Hepatocyte (in vitro differentiated cells): ENCODE results near the gene OAS1. TPM values are rescaled to one million over a fixed set of nuclear protein-coding genes. Genes with fewer than 3 reads are reported as not detected.

Experiments
- DNase-seq: peaks from one replicate; pipeline ENCODE4 v3.0.0-alpha.2; 2016; ENCODE audit warnings: low spot score
- H2AFZ ChIP-seq: fragments of 200-600 bp; sonication (generic); 2 replicates; pipeline ENCODE4 v1.6.0; 2016; ENCODE audit warnings: antibody characterized with exemption, mild to moderate bottlenecking
- H3K27ac ChIP-seq: fragments of 200-600 bp; sonication (generic); 2 replicates; pipeline ENCODE4 v1.5.1; 2016; ENCODE audit warnings: mild to moderate bottlenecking
- H3K27me3 ChIP-seq: fragments of 200-600 bp; sonication (generic); 2 replicates; pipeline ENCODE4 v1.6.1; 2016
- H3K36me3 ChIP-seq: fragments of 200-600 bp; sonication (generic); replicated peaks from 2 replicates; pipeline ENCODE4 v1.5.1; 2016; ENCODE audit warnings: low read depth; ENCODE audit not compliant: insufficient read depth
- H3K4me1 ChIP-seq: fragments of 200-600 bp; sonication (generic); 2 replicates; pipeline ENCODE4 v1.5.1; 2016; ENCODE audit warnings: mild to moderate bottlenecking, moderate library complexity; ENCODE audit not compliant: insufficient read depth
- H3K4me2 ChIP-seq: fragments of 200-600 bp; sonication (generic); 2 replicates; pipeline ENCODE4 v1.6.0; 2016
- H3K4me3 ChIP-seq: fragments of 200-600 bp; sonication (generic); 2 replicates; pipeline ENCODE4 v1.5.1; 2016; ENCODE audit warnings: mild to moderate bottlenecking
- H3K79me2 ChIP-seq: fragments of 200-600 bp; sonication (generic); 2 replicates; pipeline ENCODE4 v1.6.0; 2017; ENCODE audit warnings: mild to moderate bottlenecking
- H3K9me2 ChIP-seq: fragments of 200-600 bp; sonication (generic); replicated peaks from 2 replicates; pipeline ENCODE4 v1.6.0; 2017; ENCODE audit warnings: mild to moderate bottlenecking; ENCODE audit not compliant: insufficient read depth
- H3K9me3 ChIP-seq: fragments of 200-600 bp; sonication (generic); 2 replicates; pipeline ENCODE4 v1.5.1; 2016; ENCODE audit warnings: low read depth, mild to moderate bottlenecking
- H4K20me1 ChIP-seq: fragments of 200-600 bp; sonication (generic); 2 replicates; pipeline ENCODE4 v1.6.0; 2016; ENCODE audit warnings: mild to moderate bottlenecking; ENCODE audit not compliant: insufficient read depth, poor library complexity, severe bottlenecking
- CTCF ChIP-seq: fragments of 200-600 bp; sonication (generic); IDR thresholded peaks from 2 replicates; pipeline ENCODE4 v1.5.1; 2016; ENCODE audit warnings: antibody characterized with exemption, mild to moderate bottlenecking; ENCODE audit not compliant: poor library complexity
- EZH2 ChIP-seq: fragments of 200-600 bp; sonication (generic); IDR thresholded peaks from 2 replicates; pipeline ENCODE4 v1.6.1; 2016; ENCODE audit warnings: antibody characterized with exemption, mild to moderate bottlenecking, borderline replicate concordance
- EZH2phosphoT487 ChIP-seq: fragments of 200-600 bp; sonication (generic); IDR thresholded peaks from one replicate; pipeline ENCODE4 v1.6.1; 2018; ENCODE audit warnings: antibody characterized with exemption, mild to moderate bottlenecking, low read depth, moderate library complexity; ENCODE audit not compliant: unreplicated experiment, severe bottlenecking
- WGBS: methylation state at CpG from one replicate; pipeline ENCODE4 v1.1.6; 2016; ENCODE audit warnings: low lambda C conversion rate; ENCODE audit errors: missing lambda C conversion rate; 5-methylcytosine and 5-hydroxymethylcytosine counted together
- polyA plus RNA-seq: library from polyadenylated mRNA; unstranded; fragments of >200 nt; fragmentation: Nextera tagmentation; extraction: Ambion mirVana; gene quantifications from 2 replicates; pipeline ENCODE4 v1.2.1, GENCODE V29; 2016
- total RNA-seq: library from RNA; depleted of rRNA; stranded (reverse); fragments of >200 nt; gene quantifications from 2 replicates; pipeline ENCODE4 v1.2.3, GENCODE V29; 2014

OAS1 gene
- total and polyA plus RNA-seq, 2 experiments from 2014 or later = 18.6 to 25.0 TPM

GRCh38 chr12:112869091-112869490 is 37.7 kb upstream of the OAS1 start:
- Histone ChIP-seq H3K4me1 (no peaks in the 10 kb centered on the region), H3K9me3 (no peaks in the 10 kb centered on the region), H3K4me3 (no peak overlapping the region), H3K36me3 (no peaks in the 10 kb centered on the region), H3K4me2 (no peak overlapping the region), H3K27me3 (peaks cover 35% of the 10 kb centered on the region), H3K9me2 (no peaks in the 10 kb centered on the region), H4K20me1 (no peaks in the 10 kb centered on the region), H3K27ac (no peak overlapping the region), H2AFZ (no peak overlapping the region), H3K79me2 (no peaks in the 10 kb centered on the region)
- no peak for TF ChIP-seq CTCF
- TF ChIP-seq EZH2 = no peak
- no peak for TF ChIP-seq EZH2phosphoT487
- 83% methylated on average over 2 of the region's 2 CpGs for WGBS
- DNase-seq = no peak

GRCh38 chr12:112869778-112870177 is 37.0 kb upstream of the OAS1 start:
- no peak overlapping the region for H3K27ac ChIP-seq
- H3K79me2 ChIP-seq = no peaks in the 10 kb centered on the region
- H3K36me3 ChIP-seq = no peaks in the 10 kb centered on the region
- H3K4me3 ChIP-seq = no peak overlapping the region
- TF ChIP-seq EZH2phosphoT487 (no peak), EZH2 (no peak)
- no peaks in the 10 kb centered on the region for H3K9me2 ChIP-seq
- no peaks in the 10 kb centered on the region for H3K4me1 ChIP-seq
- no peak overlapping the region for H2AFZ ChIP-seq
- no peaks in the 10 kb centered on the region for H4K20me1 ChIP-seq
- H3K27me3 ChIP-seq = peaks cover 31% of the 10 kb centered on the region
- H3K9me3 ChIP-seq = no peaks in the 10 kb centered on the region
- DNase-seq = no peak
- WGBS = 84% methylated on average over 12 of the region's 12 CpGs
- H3K4me2 ChIP-seq = no peak overlapping the region

- H3K36me3 ChIP-seq = no peaks in the 10 kb centered on the region
- H3K9me3 ChIP-seq = no peaks in the 10 kb centered on the region
- no peaks in the 10 kb centered on the region for H3K9me2 ChIP-seq
- TF ChIP-seq CTCF (no peak), EZH2 (no peak), EZH2phosphoT487 (no peak)
- WGBS = 70% methylated on average over 8 of the region's 8 CpGs
- no peak overlapping the region for H3K4me3 ChIP-seq
- no peak for DNase-seq
- no peaks in the 10 kb centered on the region for H3K4me1 ChIP-seq
- H3K27me3 ChIP-seq = peaks cover 25% of the 10 kb centered on the region
- H3K27ac ChIP-seq = no peak overlapping the region
- no peaks in the 10 kb centered on the region for H4K20me1 ChIP-seq
- H2AFZ ChIP-seq = no peak overlapping the region
- no peak overlapping the region for H3K4me2 ChIP-seq
- H3K79me2 ChIP-seq = no peaks in the 10 kb centered on the region
These were observed 36.3 kb upstream of the OAS1 start for GRCh38 chr12:112870267-112870980.

- no peak overlapping the region for H3K27ac ChIP-seq
- H3K27me3 ChIP-seq = peaks cover 32% of the 10 kb centered on the region
- H3K36me3 ChIP-seq = no peaks in the 10 kb centered on the region
- no peaks in the 10 kb centered on the region for H3K9me2 ChIP-seq
- H3K79me2 ChIP-seq = no peaks in the 10 kb centered on the region
- no peaks in the 10 kb centered on the region for H3K9me3 ChIP-seq
- H3K4me3 ChIP-seq = no peak overlapping the region
- WGBS = 47% methylated on average over 5 of the region's 5 CpGs
- no peaks in the 10 kb centered on the region for H4K20me1 ChIP-seq
- H3K4me1 ChIP-seq = no peaks in the 10 kb centered on the region
- no peak for TF ChIP-seq EZH2phosphoT487
- TF ChIP-seq EZH2 = no peak
- TF ChIP-seq CTCF = no peak
- no peak for DNase-seq
- no peak overlapping the region for H2AFZ ChIP-seq
- H3K4me2 ChIP-seq = no peak overlapping the region
These were observed 31.2 kb upstream of the OAS1 start for GRCh38 chr12:112875608-112876007.
